Erythroblast (primary cell): ENCODE measurements around the gene NLRP6.

Experiments
- GATA1 ChIP-seq: IDR thresholded peaks from 2 replicates; pipeline ENCODE4 v1.6.1; 2011; ENCODE audit warnings: low read depth, mild to moderate bottlenecking, control low read depth, low read length, moderate library complexity
- POLR2A ChIP-seq: IDR thresholded peaks from 2 replicates; pipeline ENCODE4 v1.6.1; 2011; ENCODE audit warnings: mild to moderate bottlenecking, low read length

GRCh38 chr11:313787-314553 lies 35.8 kb downstream of the NLRP6 start, which contains the start of gene IFITM1:
- TF ChIP-seq POLR2A (peak; percentile 44), GATA1 (no peak)
